SK-N-MC (cell line): ENCODE results near the gene KXD1.
"Not testable (repeated sequence)": the region's sequence is repeated elsewhere in the genome, so short reads cannot be mapped to it uniquely, and the experiment has no call there.

Experiments used
- FOXP2 ChIP-seq: optimal IDR thresholded peaks from 2 replicates; pipeline ENCODE3; 2011; ENCODE audit warnings: mild to moderate bottlenecking, moderate library complexity; ENCODE audit not compliant: insufficient read depth; ENCODE audit errors: extremely low read length, control extremely low read depth
- POLR2AphosphoS5 ChIP-seq: IDR thresholded peaks from 2 replicates; pipeline ENCODE4 v1.6.1; 2012; ENCODE audit warnings: mild to moderate bottlenecking, low read depth, low read length, borderline replicate concordance

GRCh38 chr19:18540200-18540599 is 17.5 kb upstream of the KXD1 start:
- not testable (repeated sequence) for TF ChIP-seq POLR2AphosphoS5, FOXP2
